Stimulated activated CD4-positive, alpha-beta T cell treated with anti-CD3 and anti-CD28 coated beads, Interleukin-12 subunit alpha, Interleukin-12 subunit beta, amount 100 ng/mL, for 48 hours (primary cell): ENCODE measurements around the gene CTDSP2.
"Not testable (repeated sequence)": the region's sequence is repeated elsewhere in the genome, so short reads cannot be mapped to it uniquely, and the experiment has no call there.

ENCODE experiments used
- DNase-seq, 3 donors: peaks; one replicate each; pipeline ENCODE4 v3.0.0-alpha.2; 2020; ENCODE audit warnings: low read depth in 2 of 3, low spot score in 1 of 3

CTDSP2 gene, protein sequence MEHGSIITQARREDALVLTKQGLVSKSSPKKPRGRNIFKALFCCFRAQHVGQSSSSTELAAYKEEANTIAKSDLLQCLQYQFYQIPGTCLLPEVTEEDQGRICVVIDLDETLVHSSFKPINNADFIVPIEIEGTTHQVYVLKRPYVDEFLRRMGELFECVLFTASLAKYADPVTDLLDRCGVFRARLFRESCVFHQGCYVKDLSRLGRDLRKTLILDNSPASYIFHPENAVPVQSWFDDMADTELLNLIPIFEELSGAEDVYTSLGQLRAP

DNA sequence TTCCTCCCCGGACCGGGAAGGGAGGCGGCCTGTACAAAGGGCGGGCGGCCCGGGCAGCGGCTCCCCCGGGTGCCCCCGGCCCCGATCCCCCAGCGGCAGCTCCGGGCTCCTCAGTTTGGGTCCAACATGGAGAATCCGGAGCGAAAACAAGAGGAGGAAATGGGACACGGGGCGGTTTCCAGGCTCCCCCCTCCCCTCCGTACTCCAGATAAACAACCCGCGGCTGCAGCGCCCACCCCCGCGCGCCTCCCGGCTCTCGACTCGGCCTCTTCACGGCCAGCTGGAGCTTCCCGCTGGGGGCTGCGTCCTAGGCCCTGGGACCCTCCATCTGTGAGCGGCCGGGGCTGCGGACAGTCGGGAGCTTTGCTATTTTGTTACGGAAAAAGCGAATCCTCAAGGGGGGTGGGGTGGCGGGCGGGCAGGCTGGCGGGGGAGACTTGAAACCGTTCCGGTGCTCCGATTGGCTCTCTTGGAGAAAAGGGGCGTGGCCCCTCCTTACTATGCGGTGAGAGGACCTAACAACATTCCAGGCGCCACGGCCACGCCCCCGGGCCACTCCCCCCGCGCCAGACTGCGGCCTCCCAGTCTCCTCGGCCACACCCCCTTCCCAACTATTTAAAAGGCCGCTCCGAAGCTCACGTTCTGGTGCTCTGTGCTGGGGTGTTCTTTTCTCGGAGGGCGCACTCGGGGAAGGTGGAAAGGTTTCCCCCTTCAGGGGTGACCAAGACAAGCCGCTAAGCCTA is at the start of gene CTDSP2:
TSS of gene CTDSP2 (minus strand) at position 153 of the 743 bp plus-strand sequence. CDS start 294 bp downstream, outside the sequence.
- DNase-seq = peak; percentile 87 to 95 (median 89)

DNA sequence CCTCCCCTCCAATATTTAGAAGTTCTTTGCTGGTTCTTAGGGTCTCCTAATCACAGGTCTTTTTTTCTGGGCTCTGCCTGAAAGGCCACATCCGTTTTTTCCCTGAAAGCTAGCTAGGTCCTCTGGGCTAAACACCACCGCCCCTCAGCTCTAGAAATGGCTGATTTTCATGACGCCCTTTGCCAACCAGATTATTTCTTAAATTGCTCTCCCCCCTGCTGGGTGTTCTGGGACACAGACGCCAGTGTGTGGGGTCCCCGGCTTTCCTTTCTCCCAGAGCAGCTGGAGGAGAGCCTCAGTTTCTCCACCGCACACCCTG is 49.5 kb upstream of the CTDSP2 start:
- no peak for DNase-seq

DNA sequence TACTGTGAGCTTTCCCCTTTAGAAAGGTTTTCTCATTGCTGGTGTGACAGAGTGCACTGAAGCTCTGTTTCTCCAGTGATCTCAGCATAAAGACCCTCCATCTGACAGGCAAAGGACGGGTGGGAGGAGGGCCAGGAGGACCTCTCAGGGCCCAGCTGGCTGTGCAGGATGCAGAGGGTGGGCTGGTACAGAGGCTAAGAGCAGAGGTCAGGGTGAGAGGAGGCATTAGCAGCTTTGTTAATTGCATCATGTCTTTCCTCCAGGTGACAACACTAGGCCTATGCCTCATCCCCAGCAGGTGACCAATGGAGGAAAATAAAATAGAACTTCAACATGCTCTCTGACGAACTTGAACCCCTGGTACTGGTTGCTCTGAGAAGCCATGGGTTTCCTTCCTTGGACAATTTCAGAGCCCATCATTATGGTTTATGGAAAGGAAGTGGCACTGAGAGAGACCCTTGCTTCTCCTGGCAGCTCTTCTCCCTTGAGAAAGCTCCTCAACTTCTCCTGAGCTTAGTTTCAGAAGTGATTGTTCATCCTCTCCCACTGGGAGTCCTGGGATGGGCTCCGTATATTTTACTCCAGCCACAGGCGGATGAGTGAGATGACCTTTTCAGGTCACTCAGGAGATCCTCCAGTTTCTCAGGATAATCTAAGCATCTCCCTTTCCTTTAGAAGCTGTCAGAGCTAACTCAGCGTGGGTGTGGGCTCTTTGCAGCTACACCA is 49.0 kb upstream of the CTDSP2 start:
- DNase-seq = no peak

DNA sequence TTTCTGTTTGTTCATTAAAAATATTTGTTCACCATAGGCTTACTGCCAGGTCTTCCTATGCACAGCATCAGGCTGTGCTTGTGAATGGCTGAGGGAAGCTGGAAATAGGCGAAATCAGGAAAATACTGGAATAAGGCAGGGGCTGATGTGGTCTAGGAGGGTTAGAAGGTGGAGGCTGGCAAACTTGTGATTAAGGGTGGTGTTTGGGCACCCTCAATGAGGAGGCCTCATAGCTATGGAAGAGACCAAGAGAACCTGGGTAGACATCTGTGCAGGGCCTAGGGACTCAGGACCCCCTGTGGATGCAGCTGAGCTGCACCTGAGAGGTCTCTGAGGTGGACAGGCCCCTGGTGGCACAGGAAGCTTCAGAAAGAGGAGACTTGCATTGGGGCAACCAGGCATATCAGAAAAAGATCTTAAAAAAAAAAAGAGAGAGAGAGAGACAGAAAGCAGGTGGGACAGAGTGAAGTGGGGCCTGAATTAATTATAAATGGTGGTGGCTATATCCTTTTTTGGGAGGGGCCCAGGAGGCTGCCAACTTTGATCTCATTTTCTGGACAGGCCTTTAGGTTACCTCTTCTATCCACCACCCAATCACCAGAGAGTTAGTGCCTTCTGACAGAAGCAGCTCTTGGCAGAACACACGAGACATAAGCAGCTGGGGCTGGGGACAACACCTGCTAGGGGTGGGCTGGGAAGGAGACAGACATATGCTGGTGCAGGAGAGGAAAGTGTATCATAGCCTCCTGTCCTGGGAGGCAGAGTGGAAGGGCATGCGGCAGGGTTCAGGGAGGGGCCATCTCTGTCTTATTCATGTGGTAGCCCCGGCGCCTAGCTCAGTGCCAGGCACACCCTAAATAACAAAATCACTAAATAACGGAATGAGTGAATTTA is 48.1 kb upstream of the CTDSP2 start:
- no peak for DNase-seq

DNA sequence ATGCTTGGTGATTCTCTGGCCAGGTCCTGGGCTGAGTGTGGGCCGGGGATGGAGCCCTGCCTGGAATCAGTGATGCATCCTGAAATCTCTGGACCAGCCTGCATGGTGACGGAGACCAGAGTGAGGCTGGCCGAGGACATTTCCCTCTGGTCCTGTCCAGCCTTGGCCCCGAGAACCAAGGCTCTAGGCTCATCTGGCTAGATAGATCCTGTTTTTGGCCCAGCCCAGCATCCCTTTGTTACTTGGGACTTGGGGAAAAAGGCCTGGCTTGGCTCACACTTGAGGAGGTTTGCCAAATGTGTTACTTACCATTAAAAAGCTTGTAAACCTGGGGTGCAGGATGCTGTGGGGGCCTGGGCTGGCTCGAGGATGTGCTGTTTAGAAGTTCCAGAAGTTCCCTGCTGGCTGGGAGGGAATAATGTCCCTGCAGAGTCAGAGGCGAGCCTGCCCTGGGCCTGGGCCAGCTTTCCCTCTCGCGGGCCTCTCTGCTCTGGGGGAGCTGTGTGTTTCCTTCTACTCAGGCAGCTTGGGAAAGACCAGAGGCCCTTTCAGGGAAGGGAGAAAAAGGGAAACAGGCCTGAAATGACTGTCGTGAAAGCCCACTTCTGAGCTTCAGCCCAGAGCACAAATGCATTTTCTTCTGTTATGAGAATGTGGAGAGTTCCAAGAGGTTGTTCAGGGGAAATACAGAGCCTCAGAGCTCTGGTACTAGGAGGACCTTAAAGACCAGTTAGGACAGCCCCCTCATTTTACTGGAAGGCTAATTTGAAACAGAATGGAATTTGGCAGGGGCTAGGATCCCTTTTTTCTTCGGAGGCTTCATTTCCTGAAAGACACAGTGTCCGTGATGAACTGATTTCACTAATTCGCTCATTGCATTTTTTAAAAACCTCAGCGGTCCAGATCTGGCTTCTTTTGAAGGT is 47.2 kb upstream of the CTDSP2 start:
- no peak for DNase-seq

DNA sequence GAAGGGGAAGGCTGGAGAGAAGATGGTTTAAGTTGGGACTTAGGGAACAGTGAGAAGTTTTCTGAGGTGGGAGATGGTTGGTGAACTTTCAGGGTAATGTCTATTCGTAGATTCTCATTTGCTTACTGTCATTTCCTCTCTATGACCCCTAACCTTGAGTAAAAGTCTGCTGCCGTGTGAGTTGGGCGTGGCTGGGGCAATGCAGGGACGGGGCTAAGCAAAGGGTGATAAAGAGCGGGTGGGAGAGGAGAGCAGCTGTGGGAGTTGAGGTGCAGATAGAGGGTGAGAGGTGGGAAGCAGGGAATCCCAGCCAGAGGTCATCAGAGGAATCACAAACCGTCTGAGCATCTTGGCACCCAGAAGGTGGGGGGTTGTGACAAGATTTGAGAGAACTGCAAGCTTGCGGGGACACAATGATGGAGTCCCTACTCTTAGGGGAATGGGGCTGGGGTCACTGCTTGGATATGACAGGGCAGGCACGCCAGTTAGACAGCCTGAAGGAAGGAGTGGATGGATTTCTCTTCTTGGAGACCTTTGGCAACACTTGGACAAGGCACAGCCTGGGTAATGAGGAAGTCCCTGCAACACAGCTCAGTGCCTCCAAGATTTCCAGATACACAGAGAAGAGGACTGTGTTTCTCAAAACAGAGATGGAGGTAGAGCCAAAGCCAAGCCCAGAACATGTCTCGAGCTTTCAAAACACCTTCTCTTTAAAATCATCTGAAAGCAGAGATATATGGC is 45.9 kb upstream of the CTDSP2 start:
- DNase-seq = no peak

DNA sequence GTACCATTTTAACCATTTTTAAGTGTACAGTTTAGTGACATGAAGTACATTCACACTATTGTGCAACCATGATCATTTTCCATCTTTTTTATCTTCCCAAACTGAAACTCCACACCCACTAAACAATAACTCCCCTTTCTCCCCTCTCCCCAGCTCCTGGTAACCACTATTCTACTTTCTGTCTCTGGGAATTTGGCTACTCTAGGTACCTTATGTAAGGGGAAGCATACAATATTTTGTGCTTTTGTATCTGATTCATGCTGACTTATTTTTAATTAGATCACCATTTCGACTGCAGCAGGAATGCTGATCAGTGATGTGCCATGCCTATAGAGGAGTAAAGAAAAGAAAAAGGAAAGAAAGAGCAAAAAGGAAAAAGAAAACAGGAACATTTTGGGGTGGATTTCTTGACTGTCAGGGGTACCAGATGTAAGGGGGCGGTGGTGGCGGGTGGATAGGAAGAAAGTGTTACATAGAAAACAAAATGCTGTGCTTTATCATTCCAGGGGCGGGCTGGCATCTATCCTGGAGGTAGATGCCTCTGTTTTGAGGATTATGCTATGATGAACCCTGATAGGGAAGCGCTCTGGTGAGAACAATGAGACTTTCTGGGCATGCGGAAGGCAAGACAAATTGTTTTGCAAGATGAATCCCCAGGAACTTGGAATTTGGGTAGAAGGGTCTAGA is 45.2 kb upstream of the CTDSP2 start:
- no peak for DNase-seq

DNA sequence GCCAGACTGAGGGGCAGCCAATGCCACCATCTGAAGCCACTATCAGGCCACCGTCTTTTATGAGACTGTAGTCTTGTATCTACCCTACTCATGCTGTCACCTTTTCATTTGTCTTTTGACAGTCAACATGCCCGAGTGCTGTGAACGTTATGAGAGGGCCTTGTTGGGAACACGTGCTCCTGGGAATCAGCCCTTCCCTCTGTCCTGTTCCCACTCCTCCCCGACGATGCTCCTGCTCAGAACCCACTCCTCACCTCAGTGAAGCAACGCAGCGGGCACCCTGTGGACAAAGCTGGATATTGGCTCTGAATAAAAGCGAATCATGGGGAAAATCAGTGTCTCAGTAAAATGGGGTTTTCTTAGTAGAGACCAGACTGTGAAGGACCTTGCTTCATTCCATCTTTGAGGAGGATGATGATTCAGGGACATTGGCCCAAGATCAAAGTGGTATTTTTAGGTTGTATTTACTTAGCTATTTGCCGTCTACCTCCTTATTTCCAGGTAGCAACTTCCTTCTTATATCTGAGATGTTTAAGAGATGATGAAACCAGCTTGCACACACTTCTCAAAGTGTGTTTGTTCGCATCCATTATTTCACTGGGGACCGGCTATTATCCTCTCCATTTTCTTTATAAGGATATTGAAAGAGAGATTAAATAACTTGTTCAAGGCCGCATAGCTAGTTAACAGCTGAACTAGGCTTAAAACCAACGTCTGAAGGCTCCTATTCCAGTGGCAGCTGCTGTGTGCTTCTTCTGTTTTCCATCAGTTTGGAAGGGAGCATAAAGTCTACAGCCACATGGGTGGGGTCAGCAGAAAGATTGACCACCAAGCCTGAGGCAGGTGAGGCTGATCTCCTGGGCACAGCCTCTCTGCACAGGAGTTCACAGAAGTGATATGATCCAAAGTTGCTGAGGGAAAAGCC is 43.9 kb upstream of the CTDSP2 start:
- no peak for DNase-seq

DNA sequence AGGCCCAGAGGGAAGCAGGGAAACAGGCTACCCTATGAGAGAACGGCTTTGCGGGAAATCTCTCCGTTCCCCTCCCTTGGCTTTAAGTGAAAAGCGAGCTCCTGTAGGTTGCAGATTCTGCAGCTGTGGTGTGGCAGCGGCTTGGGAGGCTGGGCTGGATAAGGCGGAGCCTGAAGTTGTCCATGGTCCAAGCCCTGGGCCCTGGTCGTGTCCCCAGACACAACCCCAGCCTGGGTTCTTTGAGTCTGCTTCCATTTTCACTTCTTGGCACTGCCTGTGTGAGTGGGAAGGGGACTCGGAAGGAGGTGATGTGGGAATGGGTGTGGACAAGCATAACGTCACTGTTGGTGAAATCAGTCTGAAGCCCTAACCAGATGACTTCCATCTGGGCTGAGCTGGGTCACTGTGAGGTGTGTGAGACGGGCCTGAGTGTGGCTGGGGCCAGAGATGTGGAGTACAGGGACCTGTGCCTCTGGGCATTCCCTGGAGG is 43.0 kb upstream of the CTDSP2 start:
- DNase-seq = no peak

DNA sequence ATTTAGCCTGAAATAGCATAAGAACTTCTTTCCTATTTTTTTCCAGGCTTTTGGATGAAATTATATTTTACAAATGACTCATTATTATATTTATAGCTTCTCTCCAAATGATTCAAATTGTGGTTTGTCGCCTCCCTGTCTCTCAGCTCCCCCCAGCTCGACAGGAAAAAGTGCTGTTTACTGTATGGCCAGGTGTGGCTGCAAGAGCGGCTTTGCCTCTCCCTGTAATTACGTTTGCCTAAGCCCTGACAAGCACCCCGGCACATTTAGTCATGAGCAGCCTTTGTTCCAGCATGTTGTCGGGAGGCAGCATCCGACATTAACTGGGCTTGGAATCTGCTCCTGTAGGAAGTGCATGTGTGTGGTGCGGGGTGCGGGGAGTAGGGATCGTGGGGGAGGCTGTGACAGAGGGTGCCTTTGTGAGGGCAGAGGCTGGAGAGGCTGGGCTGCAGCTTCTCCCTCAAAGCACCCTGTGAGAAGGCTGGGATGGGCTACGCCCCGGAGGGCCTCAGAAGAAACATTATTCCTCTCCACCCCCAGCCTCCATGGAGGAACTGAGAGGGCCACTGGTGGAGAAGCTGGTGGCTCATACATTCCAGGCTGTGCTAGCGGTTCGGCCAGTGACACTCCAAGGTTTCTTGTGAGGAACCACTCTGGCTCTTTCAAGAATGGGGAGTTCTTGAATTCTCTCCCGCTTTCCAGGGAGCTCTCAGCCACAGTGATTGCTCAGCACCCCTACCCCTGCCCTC is 42.1 kb upstream of the CTDSP2 start:
- DNase-seq = peak in 1 of 3 donors; percentile 14

DNA sequence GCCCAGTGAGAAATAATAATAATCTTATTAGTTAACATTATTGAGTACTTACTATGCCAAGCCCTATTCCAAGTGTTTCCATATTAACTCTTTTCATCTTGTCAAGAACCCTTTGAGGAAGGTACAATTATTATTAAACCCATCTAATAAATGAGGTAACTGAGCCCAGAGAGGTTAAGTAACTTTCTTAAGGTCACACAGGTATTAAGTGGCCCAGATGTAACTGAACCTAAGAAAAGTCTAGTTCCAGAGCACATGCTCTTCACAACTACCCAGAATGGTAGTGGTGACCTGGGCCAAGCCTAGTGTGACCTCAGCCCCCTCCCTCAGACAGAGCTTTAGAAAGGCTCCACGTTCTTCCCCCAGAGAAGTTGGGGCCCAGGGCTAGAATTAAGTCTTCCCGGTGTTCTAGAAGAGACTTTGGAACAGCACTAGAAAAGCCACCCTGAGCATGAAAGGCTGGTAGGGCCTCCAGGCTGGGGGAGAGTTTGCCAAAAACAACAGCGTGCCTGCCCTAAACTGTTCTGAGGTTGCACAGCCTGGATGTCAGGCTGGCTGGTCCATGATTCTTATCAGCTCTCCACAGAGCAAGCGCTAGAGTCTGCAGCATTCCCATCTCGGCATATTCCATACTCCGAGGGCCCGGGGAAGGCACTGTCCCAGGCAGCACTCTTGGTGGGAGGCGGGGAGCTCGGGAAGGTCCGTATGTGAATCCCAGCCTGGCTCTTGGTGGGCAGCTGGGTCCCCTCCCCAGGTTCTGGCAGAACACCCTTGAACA is 41.3 kb upstream of the CTDSP2 start:
- DNase-seq = no peak

DNA sequence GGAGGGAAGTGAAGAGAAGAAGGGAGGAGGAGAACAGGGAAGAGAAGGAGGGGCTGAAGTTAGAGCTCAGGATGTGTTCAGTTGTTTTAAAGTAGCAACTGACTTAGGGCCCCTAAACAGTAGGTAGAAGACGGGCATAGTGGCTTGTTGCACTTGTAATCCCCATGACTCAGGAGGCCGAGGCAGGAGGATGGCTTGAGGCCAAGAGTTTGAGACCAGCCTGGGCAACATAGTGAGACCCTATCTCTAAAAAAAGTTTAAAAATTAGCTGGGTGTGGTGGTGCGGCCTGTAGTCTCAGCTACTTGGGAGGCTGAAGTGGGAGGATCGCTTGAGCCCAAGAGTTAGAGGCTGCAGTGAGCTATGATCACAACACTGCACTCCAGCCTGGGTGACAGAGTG is 40.4 kb upstream of the CTDSP2 start:
- DNase-seq = not testable (repeated sequence)

DNA sequence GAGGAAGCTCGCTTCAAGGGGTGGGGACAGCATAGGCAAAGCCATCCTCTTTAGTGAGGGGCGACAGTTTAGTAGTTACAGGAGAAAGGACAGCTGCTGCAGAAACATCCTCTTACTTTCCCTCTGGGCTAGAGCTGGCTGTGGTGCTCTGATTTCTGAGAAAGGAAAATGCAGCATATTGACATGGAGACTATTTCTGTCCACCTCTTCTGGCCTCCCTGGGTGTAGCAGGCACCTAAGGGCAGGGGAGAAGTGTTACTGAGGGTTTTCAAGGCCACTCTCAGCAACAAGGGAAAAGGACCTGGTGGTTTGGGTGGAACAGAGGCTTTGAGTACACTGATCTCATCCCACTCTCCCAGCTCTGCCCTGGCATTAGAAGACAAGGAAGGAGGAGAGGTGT is 40.0 kb upstream of the CTDSP2 start:
- no peak for DNase-seq

DNA sequence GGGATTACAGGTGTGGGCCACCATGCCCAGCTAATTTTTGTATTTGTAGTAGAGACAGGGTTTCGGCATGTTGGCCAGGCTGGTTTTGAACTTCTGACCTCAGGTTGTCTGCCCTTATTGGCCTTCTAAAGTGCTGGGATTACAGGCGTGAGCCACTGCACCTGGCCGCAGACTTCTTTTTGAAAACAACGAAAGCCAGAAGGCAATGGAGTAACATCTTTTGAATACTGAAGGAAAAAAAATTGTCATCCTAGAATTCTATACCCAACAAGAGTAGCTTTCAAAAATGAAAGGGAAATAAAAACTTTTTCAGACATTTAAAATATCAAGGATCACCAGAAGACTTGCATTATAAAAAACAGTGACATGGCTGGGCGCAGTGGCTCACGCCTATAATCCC is 38.7 kb upstream of the CTDSP2 start:
- no peak for DNase-seq

DNA sequence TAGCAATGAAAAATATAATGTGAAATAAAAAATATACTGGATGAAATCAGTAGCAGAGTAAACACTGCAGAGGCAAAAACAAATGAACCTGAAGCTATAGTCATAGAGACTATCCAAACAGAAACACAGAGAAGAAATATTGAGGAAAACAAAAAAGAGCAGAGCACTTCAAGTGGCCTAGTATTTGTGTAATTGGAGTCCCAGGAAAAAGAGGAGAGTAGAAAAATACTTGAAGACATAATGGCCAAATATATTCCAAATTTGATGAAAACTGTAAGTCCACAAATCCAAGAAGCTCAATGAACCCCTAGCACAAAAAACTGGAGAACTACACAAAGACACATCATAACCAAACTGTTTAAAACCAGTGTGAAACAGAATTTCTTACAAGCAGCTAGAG is 37.2 kb upstream of the CTDSP2 start:
- no peak for DNase-seq

DNA sequence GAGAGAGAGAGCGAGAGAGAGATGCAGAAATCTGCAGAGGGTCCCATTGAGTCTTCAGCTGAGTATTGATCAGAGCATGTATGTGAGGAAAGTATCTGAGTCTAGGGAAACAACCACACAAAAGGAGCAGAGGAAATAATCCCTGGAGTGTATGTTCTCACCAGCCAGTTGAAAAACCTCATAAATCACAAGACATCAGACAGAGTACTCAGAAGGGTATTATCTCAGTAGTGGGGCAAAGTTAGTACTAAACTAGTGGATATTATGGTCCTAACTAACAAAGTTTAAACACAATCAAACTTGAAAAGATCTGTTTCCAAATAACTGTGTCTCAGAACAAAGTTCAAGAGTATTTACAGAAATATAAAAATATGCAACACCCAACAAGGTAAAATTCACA is 36.5 kb upstream of the CTDSP2 start:
- DNase-seq = no peak
